ENCODE data around the gene KMT2E.

KMT2E gene

DNA sequence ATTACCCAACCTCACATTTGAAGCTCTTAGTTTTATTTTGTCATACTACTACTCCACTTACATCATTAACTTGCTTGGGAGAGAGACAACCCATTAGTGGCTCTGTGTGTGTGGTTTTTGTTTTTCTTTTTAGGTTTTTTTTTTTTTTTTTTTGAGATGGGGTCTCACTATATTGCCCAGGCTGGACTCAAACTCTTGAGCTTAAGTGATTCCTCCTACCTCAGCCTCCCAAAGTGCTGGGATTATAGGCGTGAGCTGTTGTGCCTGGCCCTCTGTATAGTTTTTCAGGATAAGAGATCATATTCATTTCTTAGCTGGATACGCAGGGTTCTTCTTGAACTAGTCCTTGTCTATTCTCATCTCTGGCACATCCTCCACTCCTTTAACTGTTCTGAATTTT lies 41.1 kb downstream of the KMT2E start:
- ATAC-seq (replicated peaks; ENCODE audit: extremely low read depth, poor library complexity, severe bottlenecking) = no peak
- Mint-ChIP-seq H3K4me3 (peak overlapping the region; percentile 10), H3K36me3 (ENCODE audit: insufficient read depth) (peaks cover 48% of the 10 kb centered on the region), H3K27me3 (no peaks in the 10 kb centered on the region), H3K4me1 (peaks cover 67% of the 10 kb centered on the region), H3K27ac (ENCODE audit: low read depth) (peak overlapping the region; percentile 62), H3K9me3 (no peaks in the 10 kb centered on the region)
- DNase-seq (ENCODE audit: low spot score in 2 of 2) = no peak

DNA sequence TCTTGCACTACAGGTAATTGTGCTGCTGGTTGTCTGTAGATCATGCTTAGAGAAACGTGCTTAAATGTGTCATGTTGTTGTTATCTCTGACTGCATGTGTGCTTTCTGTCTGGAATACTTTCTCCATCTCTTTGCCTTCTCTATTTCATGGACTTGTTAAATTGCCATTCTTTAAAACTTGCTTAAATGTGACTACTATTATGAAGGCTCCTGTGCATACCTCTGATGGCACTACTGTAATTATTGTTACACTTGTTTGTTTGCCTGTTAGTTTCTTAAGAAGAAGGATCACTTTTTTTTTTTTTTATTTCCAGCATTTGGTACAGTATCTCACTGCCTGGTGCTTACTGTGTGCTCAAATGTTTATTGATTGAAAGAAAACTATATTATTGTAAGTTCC lies 41.6 kb downstream of the KMT2E start:
- Mint-ChIP-seq H3K4me3 (peak overlapping the region; percentile 10), H3K36me3 (ENCODE audit: insufficient read depth) (peaks cover 47% of the 10 kb centered on the region), H3K27me3 (no peaks in the 10 kb centered on the region), H3K9me3 (no peaks in the 10 kb centered on the region), H3K4me1 (peaks cover 66% of the 10 kb centered on the region), H3K27ac (ENCODE audit: low read depth) (peak overlapping the region; percentile 62)
- DNase-seq (ENCODE audit: low spot score in 2 of 2) (no peak), ATAC-seq (replicated peaks; ENCODE audit: extremely low read depth, poor library complexity, severe bottlenecking) (no peak)

GRCh38 chr7:105057472-105057871 lies 43.5 kb downstream of the KMT2E start:
- Mint-ChIP-seq H3K9me3 (no peaks in the 10 kb centered on the region), H3K27ac (ENCODE audit: low read depth) (peak overlapping the region; percentile 85), H3K27me3 (no peaks in the 10 kb centered on the region), H3K4me1 (peaks cover 57% of the 10 kb centered on the region), H3K36me3 (ENCODE audit: insufficient read depth) (peaks cover 34% of the 10 kb centered on the region), H3K4me3 (peak overlapping the region; percentile 11)
- DNase-seq (ENCODE audit: low spot score in 2 of 2) = no peak
- ATAC-seq (replicated peaks; ENCODE audit: extremely low read depth, poor library complexity, severe bottlenecking) = no peak

DNA sequence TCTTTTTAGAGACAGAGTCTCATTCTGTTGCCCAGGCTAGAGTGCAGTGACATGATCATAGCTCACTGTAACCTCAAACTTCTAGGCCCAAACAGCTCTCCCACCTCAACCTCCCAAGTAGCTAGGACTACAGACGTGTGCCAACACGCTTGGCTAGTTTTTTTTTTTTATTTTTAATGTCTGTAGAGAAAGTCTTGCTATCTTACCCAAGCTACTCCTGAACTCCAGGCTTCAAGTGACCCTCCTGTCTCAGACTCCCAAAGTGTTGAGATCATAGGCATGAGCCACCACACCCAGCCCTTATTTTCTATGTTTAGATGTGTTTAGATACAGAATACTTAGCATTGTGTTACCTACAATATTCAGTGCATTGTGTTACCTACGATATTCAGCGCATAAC lies 46.4 kb downstream of the KMT2E start:
- ATAC-seq (replicated peaks; ENCODE audit: extremely low read depth, poor library complexity, severe bottlenecking) = no peak
- Mint-ChIP-seq H3K27me3 (no peaks in the 10 kb centered on the region), H3K36me3 (ENCODE audit: insufficient read depth) (peaks cover 39% of the 10 kb centered on the region), H3K4me3 (no peak overlapping the region), H3K9me3 (no peaks in the 10 kb centered on the region), H3K4me1 (peaks cover 62% of the 10 kb centered on the region), H3K27ac (ENCODE audit: low read depth) (no peak overlapping the region)
- no peak for DNase-seq (ENCODE audit: low spot score in 2 of 2)

DNA sequence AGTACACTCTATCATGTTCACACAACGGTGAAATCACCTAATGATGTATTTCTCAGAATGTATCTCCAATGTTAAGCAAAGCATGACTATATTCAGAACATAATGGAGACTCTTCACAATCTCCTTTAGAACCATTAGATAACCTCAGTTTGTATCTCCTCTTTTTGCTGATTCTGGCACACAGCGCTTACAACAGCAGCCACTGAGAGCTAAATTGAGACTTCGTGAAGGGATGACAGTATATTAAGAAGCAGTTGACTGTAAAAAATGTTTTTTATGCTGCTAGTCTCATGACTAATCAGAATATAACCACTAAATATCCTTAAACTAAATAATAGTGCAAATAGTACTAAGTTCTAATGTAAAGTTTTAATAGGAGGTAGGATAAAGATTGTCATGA lies 46.9 kb downstream of the KMT2E start:
- Mint-ChIP-seq H3K27me3 (no peaks in the 10 kb centered on the region), H3K36me3 (ENCODE audit: insufficient read depth) (peaks cover 42% of the 10 kb centered on the region), H3K4me3 (no peak overlapping the region), H3K4me1 (peaks cover 58% of the 10 kb centered on the region), H3K9me3 (no peaks in the 10 kb centered on the region), H3K27ac (ENCODE audit: low read depth) (no peak overlapping the region)
- no peak for DNase-seq (ENCODE audit: low spot score in 2 of 2)
- no peak for ATAC-seq (replicated peaks; ENCODE audit: extremely low read depth, poor library complexity, severe bottlenecking)

GRCh38 chr7:105065104-105065503 lies 51.1 kb downstream of the KMT2E start:
- H3K36me3 Mint-ChIP-seq (ENCODE audit: insufficient read depth) = peaks cover 61% of the 10 kb centered on the region
- no peaks in the 10 kb centered on the region for H3K27me3 Mint-ChIP-seq
- DNase-seq (ENCODE audit: low spot score in 2 of 2) (no peak), ATAC-seq (replicated peaks; ENCODE audit: extremely low read depth, poor library complexity, severe bottlenecking) (no peak)
- H3K4me3 Mint-ChIP-seq = no peak overlapping the region
- no peak overlapping the region for H3K27ac Mint-ChIP-seq (ENCODE audit: low read depth)
- no peaks in the 10 kb centered on the region for H3K9me3 Mint-ChIP-seq
- peaks cover 48% of the 10 kb centered on the region for H3K4me1 Mint-ChIP-seq

- peaks cover 41% of the 10 kb centered on the region for H3K4me1 Mint-ChIP-seq
- no peaks in the 10 kb centered on the region for H3K9me3 Mint-ChIP-seq
- H3K27me3 Mint-ChIP-seq = no peaks in the 10 kb centered on the region
- no peak overlapping the region for H3K4me3 Mint-ChIP-seq
- no peak overlapping the region for H3K27ac Mint-ChIP-seq (ENCODE audit: low read depth)
- ATAC-seq (replicated peaks; ENCODE audit: extremely low read depth, poor library complexity, severe bottlenecking) (no peak), DNase-seq (ENCODE audit: low spot score in 2 of 2) (no peak)
- peaks cover 72% of the 10 kb centered on the region for H3K36me3 Mint-ChIP-seq (ENCODE audit: insufficient read depth)
Measured at GRCh38 chr7:105067691-105068090, 53.7 kb downstream of the KMT2E start.

- Mint-ChIP-seq H3K4me1 (peaks cover 29% of the 10 kb centered on the region), H3K27ac (ENCODE audit: low read depth) (peak overlapping the region; percentile 16), H3K36me3 (ENCODE audit: insufficient read depth) (peaks cover 65% of the 10 kb centered on the region), H3K9me3 (no peaks in the 10 kb centered on the region), H3K27me3 (no peaks in the 10 kb centered on the region), H3K4me3 (no peak overlapping the region)
- ATAC-seq (replicated peaks; ENCODE audit: extremely low read depth, poor library complexity, severe bottlenecking) (no peak), DNase-seq (ENCODE audit: low spot score in 2 of 2) (no peak)
Measured at GRCh38 chr7:105068886-105069285, 54.9 kb downstream of the KMT2E start.

DNA sequence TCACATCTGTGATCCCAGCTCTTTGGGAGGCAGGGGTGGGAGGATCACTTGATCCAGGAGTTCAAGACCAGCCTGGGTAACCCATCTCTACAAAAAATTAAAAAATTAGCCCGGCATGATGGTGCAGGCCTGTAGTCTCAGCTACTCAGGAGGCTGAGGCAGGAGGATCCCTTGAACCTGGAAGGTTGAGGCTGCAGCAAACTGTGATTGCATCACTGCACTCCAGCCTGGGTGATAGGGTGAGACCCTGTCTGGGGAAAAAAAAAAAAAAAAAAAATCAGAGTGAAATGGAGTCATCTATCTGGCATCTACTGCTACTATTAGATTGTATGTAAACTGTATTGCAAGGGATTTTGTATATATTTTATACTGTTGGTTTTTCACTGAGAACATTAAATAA lies 59.1 kb downstream of the KMT2E start:
- Mint-ChIP-seq H3K4me3 (no peak overlapping the region), H3K4me1 (peaks cover 34% of the 10 kb centered on the region), H3K9me3 (no peaks in the 10 kb centered on the region), H3K36me3 (ENCODE audit: insufficient read depth) (peaks cover 79% of the 10 kb centered on the region), H3K27ac (ENCODE audit: low read depth) (no peak overlapping the region), H3K27me3 (no peaks in the 10 kb centered on the region)
- ATAC-seq (replicated peaks; ENCODE audit: extremely low read depth, poor library complexity, severe bottlenecking) (no peak), DNase-seq (ENCODE audit: low spot score in 2 of 2) (no peak)

GRCh38 chr7:105079348-105079747 lies 65.3 kb downstream of the KMT2E start:
- Mint-ChIP-seq H3K27me3 (no peaks in the 10 kb centered on the region), H3K36me3 (ENCODE audit: insufficient read depth) (peaks cover 91% of the 10 kb centered on the region), H3K27ac (ENCODE audit: low read depth) (no peak overlapping the region), H3K4me1 (peaks cover 32% of the 10 kb centered on the region), H3K9me3 (no peaks in the 10 kb centered on the region), H3K4me3 (no peak overlapping the region)
- ATAC-seq (replicated peaks; ENCODE audit: extremely low read depth, poor library complexity, severe bottlenecking) (no peak), DNase-seq (ENCODE audit: low spot score in 2 of 2) (no peak)

GRCh38 chr7:105084581-105084980 lies 70.6 kb downstream of the KMT2E start:
- Mint-ChIP-seq H3K27ac (ENCODE audit: low read depth) (no peak overlapping the region), H3K4me1 (peaks cover 29% of the 10 kb centered on the region), H3K36me3 (ENCODE audit: insufficient read depth) (peaks cover 70% of the 10 kb centered on the region)

DNA sequence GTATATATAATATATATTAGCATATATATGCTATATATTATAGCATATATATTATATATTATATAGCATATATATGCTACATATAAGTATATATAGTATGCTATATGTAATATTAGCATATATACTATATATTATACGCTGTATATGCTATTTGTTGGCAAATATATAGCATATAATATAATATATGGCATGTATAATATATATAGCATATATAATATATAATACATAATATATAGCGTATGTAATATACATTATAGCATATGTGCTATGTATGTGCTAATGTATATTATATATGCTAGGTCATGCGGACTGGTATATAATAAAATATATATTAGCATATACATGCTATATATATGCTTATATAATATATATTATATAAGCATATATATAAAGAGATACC lies 72.8 kb downstream of the KMT2E start:
- no peaks in the 10 kb centered on the region for H3K27me3 Mint-ChIP-seq
- peaks cover 61% of the 10 kb centered on the region for H3K36me3 Mint-ChIP-seq (ENCODE audit: insufficient read depth)

More at GRCh38 chr7:105084581-105084980, 70.6 kb downstream of the KMT2E start:
- DNase-seq (ENCODE audit: low spot score in 2 of 2) (no peak), ATAC-seq (replicated peaks; ENCODE audit: extremely low read depth, poor library complexity, severe bottlenecking) (no peak)
- no peaks in the 10 kb centered on the region for H3K9me3 Mint-ChIP-seq
- no peak overlapping the region for H3K4me3 Mint-ChIP-seq
- no peaks in the 10 kb centered on the region for H3K27me3 Mint-ChIP-seq

DNA sequence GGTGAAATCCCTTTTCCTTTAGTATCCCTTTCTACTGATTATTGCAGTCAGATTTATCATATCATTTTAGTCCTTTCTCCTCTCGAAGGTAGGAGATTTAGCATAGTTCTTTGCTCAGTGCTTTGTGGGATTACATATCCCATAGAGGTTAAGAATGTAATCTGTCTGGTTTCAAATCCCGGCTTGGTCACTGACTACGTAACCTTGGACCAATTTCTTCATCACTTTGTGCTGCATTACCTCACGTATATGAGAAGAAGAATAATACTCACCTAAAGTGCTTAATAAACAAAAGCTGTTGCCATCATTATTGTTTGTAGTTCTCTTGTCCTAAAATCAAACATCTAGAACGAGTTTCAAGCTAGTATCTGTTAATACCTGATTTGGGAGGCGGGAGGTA lies 74.0 kb downstream of the KMT2E start:
- no peak overlapping the region for H3K4me3 Mint-ChIP-seq
- peak overlapping the region; percentile 51 for H3K27ac Mint-ChIP-seq (ENCODE audit: low read depth)

More for the DNA sequence above, 72.8 kb downstream of the KMT2E start:
- Mint-ChIP-seq H3K9me3 (no peaks in the 10 kb centered on the region), H3K4me3 (no peak overlapping the region), H3K4me1 (peaks cover 29% of the 10 kb centered on the region), H3K27ac (ENCODE audit: low read depth) (no peak overlapping the region)
- ATAC-seq (replicated peaks; ENCODE audit: extremely low read depth, poor library complexity, severe bottlenecking) = no peak
- no peak for DNase-seq (ENCODE audit: low spot score in 2 of 2)

GRCh38 chr7:105088456-105088855 lies 74.5 kb downstream of the KMT2E start:
- peaks cover 17% of the 10 kb centered on the region for H3K4me1 Mint-ChIP-seq
- no peak for ATAC-seq (replicated peaks; ENCODE audit: extremely low read depth, poor library complexity, severe bottlenecking)
- no peak for DNase-seq (ENCODE audit: low spot score in 2 of 2)
- H3K36me3 Mint-ChIP-seq (ENCODE audit: insufficient read depth) = peaks cover 58% of the 10 kb centered on the region
- H3K9me3 Mint-ChIP-seq = no peaks in the 10 kb centered on the region
- no peak overlapping the region for H3K4me3 Mint-ChIP-seq
- no peaks in the 10 kb centered on the region for H3K27me3 Mint-ChIP-seq
- H3K27ac Mint-ChIP-seq (ENCODE audit: low read depth) = no peak overlapping the region

More for the DNA sequence above, 74.0 kb downstream of the KMT2E start:
- Mint-ChIP-seq H3K27me3 (no peaks in the 10 kb centered on the region), H3K36me3 (ENCODE audit: insufficient read depth) (peaks cover 56% of the 10 kb centered on the region), H3K9me3 (no peaks in the 10 kb centered on the region), H3K4me1 (peaks cover 20% of the 10 kb centered on the region)
- DNase-seq (ENCODE audit: low spot score in 2 of 2) = no peak
- ATAC-seq (replicated peaks; ENCODE audit: extremely low read depth, poor library complexity, severe bottlenecking) = no peak

All from central memory CD8-positive, alpha-beta T cell (primary cell).